Vagina (tissue), 2 donors: Measurements from ENCODE around the gene MTHFD2. TPM values are rescaled to one million over a fixed set of nuclear protein-coding genes. Genes with fewer than 3 reads are reported as not detected.
A peak's percentile ranks its signal among the peaks of the same experiment; 100 is the strongest.

Source experiments
- DNase-seq, 2 donors: peaks; one replicate each; pipeline ENCODE4 v3.0.0-alpha.2; 2017; ENCODE audit errors: extremely low spot score in 2 of 2
- H3K27ac ChIP-seq: fragments of 200-600 bp; sonication (generic); one replicate; pipeline ENCODE4 v1.5.1; 2019
- H3K27me3 ChIP-seq: fragments of 200-600 bp; sonication (generic); one replicate; pipeline ENCODE4 v1.5.1; 2019
- H3K36me3 ChIP-seq, 2 donors: fragments of 200-600 bp; sonication (generic); one replicate each; pipeline ENCODE4 v1.5.1; 2017 to 2019
- H3K4me1 ChIP-seq: fragments of 200-600 bp; sonication (generic); one replicate; pipeline ENCODE4 v1.5.1; 2019
- H3K4me3 ChIP-seq, 2 donors: fragments of 200-600 bp; sonication (generic); 1 replicate in 1 of 2; 2 replicates in 1 of 2; pipeline ENCODE4 v1.5.1; 2016 to 2019
- H3K9me3 ChIP-seq: fragments of 200-600 bp; sonication (generic); one replicate; pipeline ENCODE4 v1.5.1; 2019
- POLR2A ChIP-seq, 2 donors: fragments of 450-650 bp; IDR thresholded peaks; one replicate each; pipeline ENCODE4 v1.6.1; 2017; ENCODE audit warnings: antibody characterized with exemption in 2 of 2, mild to moderate bottlenecking in 2 of 2, moderate library complexity in 2 of 2
- POLR2AphosphoS5 ChIP-seq, 2 donors: sonication (generic); formaldehyde crosslinking; IDR thresholded peaks; one replicate each; pipeline ENCODE4 v1.9.0; 2017; ENCODE audit warnings: antibody characterized with exemption in 2 of 2, mild to moderate bottlenecking in 2 of 2, low read depth in 1 of 2; ENCODE audit not compliant: insufficient read depth in 1 of 2
- intact Hi-C: fragments of 100-400 bp; cut with DNase I; formaldehyde crosslinking; loops from one replicate; pipeline ENCODE4 v1.15.1; 2023
- total RNA-seq: library from RNA; depleted of rRNA; stranded (reverse); fragments of >200 nt; gene quantifications from one replicate; pipeline ENCODE4 v1.2.3, GENCODE V29; 2016
- TF ChIP-seq, protein P1 (sequence below), 3 experiments: fragments of 450-650 bp in 2 of 3; fragments of 200-600 bp in 1 of 3; sonication (generic) in 1 of 3; IDR thresholded peaks; one replicate each; pipeline ENCODE4 v1.5.1; 2017 to 2019; ENCODE audit warnings: antibody characterized with exemption in 3 of 3, mild to moderate bottlenecking in 2 of 3, moderate library complexity in 2 of 3

Gene MTHFD2
- total RNA-seq, 1 donor from 2014 or later: 55.7 TPM

DNA sequence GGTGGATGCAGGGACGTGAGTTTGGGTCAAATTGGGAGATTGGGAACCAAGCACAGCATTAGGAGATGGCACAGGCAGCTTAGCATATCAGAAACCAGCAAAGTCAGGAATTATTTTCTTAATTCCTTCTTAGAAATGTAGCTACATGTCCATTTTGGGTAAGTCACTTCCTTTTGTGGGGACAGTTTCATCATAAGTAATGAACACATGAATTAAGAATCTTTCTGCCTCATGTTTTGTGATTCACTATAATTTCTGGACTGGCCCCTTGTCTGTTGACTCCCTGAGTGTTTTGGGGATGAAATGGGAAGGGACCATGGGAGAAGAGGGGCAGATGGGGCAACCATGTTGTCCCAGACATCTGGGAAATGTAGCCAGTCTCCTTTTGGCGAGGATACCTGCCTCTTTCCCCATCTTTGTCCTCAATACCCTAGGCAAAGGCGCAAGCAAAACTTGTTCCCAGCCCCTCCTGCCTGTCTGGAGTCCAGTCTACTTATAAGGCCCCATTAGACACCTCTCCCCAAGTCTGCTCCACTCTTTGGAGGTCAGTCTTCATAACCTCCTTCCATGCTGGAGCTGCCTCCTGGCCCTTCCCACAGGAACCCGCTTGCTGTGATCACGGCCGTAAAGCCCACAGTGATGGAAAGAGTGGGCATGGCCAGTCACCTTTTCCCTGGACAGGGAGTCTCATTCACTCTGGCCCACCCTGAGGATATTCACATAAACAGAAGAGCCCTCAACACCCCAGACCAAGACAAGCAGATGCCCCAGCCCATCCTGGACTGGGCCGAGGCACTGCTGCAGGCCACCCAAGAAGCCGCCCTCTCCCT, 25.7 kb downstream of the MTHFD2 start:
- no peak overlapping the region for H3K27ac ChIP-seq
- peaks cover 10% of the 10 kb centered on the region for H3K4me1 ChIP-seq
- intact Hi-C loops: no loop called here
- TF ChIP-seq POLR2A (IDR thresholded peaks at IDR 0.05) (no peak), POLR2AphosphoS5 (IDR thresholded peaks at IDR 0.05; ENCODE audit: insufficient read depth in 1 of 2, low read depth in 1 of 2) (no peak)
- TF ChIP-seq, protein P1, sequence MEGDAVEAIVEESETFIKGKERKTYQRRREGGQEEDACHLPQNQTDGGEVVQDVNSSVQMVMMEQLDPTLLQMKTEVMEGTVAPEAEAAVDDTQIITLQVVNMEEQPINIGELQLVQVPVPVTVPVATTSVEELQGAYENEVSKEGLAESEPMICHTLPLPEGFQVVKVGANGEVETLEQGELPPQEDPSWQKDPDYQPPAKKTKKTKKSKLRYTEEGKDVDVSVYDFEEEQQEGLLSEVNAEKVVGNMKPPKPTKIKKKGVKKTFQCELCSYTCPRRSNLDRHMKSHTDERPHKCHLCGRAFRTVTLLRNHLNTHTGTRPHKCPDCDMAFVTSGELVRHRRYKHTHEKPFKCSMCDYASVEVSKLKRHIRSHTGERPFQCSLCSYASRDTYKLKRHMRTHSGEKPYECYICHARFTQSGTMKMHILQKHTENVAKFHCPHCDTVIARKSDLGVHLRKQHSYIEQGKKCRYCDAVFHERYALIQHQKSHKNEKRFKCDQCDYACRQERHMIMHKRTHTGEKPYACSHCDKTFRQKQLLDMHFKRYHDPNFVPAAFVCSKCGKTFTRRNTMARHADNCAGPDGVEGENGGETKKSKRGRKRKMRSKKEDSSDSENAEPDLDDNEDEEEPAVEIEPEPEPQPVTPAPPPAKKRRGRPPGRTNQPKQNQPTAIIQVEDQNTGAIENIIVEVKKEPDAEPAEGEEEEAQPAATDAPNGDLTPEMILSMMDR (IDR thresholded peaks at IDR 0.05): no peak
- no peak overlapping the region for H3K4me3 ChIP-seq
- no peaks in the 10 kb centered on the region for H3K27me3 ChIP-seq
- no peaks in the 10 kb centered on the region for H3K9me3 ChIP-seq
- H3K36me3 ChIP-seq: no peaks in the 10 kb centered on the region
- no peak for DNase-seq

DNA sequence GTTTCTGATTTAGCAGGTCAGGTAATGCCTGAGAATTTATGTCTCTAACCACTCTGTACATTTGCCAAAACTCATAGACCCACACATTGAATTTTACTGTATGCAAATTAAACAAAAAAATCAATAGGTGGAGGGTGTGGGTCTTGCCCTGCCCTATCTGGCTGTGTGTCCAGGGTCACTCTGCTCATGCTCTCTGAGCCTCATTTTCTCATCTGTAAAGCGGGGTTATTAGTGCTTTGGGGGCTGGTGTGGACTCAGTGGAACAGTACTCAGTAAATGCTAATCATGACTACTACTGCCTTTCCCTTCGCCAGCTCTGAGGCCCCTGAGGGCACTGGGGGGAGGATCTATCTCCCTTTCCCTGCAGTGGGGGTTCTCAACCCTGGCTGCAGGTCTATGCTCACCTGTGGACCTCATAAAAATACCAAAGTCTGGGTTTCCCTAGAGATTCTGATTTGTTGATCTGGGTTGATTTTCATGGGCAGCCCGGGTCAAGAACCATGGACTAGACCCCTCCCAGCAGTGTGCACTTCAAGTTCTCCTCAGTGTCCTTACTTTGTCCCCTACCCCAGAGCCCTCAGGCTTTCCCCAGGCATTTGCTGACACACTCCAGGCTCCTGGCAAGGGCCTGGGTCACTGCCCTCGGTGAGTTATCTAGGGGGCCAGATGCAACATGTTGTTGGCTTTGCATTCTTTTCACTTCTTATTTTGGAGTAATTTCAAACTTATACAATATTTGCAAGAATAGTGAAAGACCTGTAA, 27.5 kb downstream of the MTHFD2 start:
- Histone ChIP-seq H3K27me3 (no peaks in the 10 kb centered on the region), H3K36me3 (no peaks in the 10 kb centered on the region), H3K4me1 (peaks cover 10% of the 10 kb centered on the region), H3K4me3 (no peak overlapping the region), H3K27ac (no peak overlapping the region), H3K9me3 (no peaks in the 10 kb centered on the region)
- TF ChIP-seq, protein P1 (IDR thresholded peaks at IDR 0.05): no peak
- no peak for TF ChIP-seq POLR2A (IDR thresholded peaks at IDR 0.05)
- no peak for TF ChIP-seq POLR2AphosphoS5 (IDR thresholded peaks at IDR 0.05; ENCODE audit: insufficient read depth in 1 of 2, low read depth in 1 of 2)
- DNase-seq: peak in 1 of 2 donors; percentile 56
- intact Hi-C loops: no loop called here

DNA sequence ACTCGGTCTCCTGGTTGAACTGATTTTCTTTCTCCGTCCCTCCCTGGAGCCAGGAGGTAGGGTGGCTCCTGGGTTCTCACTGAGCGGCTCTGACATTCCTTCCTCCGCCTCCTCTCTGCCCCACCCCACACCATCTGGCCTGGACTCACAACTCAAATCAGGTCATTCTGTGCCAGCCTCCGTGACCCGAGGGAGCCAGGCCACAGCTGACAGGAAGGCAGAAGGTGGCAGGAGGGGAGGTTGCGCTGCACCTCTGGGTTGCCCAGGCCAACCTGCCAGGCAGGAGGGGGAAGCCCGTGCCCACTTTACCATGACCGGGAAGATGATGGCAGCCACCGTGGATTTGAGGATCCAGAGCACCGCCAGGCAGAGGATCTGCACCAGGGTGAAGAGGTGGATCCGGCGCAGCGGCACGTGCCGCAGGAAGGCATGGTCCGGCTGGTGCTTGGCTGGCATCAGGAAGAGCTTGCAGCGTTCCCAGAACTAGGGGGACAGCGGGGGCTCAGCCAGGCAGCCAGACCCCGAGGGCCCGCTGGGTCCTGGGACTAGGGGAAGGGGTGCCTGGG, 28.3 kb downstream of the MTHFD2 start:
- Histone ChIP-seq H3K27ac (no peak overlapping the region), H3K27me3 (no peaks in the 10 kb centered on the region), H3K4me3 (no peak overlapping the region), H3K36me3 (no peaks in the 10 kb centered on the region), H3K4me1 (peaks cover 10% of the 10 kb centered on the region), H3K9me3 (no peaks in the 10 kb centered on the region)
- DNase-seq: peak in 1 of 2 donors; percentile 32
- TF ChIP-seq, protein P1 (IDR thresholded peaks at IDR 0.05): no peak
- intact Hi-C loops: no loop called here

DNA sequence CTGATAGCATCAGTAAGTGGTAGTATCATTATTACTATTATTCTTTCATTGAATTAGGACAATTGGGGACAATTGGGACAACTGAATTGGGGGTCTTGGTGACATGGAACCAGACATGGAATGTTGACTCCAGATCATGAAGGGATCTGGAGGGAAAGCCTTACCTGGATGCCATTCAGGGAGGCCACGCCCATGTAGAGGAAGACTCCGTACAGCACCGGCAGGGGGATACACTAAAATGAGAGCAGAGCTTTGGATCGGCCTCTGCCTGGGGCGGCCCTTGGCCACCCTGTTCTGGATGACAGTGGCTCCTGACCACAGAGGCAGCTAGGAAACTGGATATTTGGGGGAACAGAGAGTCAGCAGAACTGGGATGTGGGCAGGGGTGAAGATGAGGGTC, 29.2 kb downstream of the MTHFD2 start:
- peak in 1 of 2 donors; percentile 20 for DNase-seq
- Histone ChIP-seq H3K4me3 (no peak overlapping the region), H3K36me3 (no peaks in the 10 kb centered on the region), H3K4me1 (peaks cover 10% of the 10 kb centered on the region), H3K27me3 (no peaks in the 10 kb centered on the region), H3K9me3 (no peaks in the 10 kb centered on the region), H3K27ac (no peak overlapping the region)
- intact Hi-C loops: no loop called here
- TF ChIP-seq POLR2A (IDR thresholded peaks at IDR 0.05): no peak
- TF ChIP-seq, protein P1 (IDR thresholded peaks at IDR 0.05): no peak
- no peak for TF ChIP-seq POLR2AphosphoS5 (IDR thresholded peaks at IDR 0.05; ENCODE audit: insufficient read depth in 1 of 2, low read depth in 1 of 2)
